ENCODE measurements around the gene PIK3AP1.

DNA sequence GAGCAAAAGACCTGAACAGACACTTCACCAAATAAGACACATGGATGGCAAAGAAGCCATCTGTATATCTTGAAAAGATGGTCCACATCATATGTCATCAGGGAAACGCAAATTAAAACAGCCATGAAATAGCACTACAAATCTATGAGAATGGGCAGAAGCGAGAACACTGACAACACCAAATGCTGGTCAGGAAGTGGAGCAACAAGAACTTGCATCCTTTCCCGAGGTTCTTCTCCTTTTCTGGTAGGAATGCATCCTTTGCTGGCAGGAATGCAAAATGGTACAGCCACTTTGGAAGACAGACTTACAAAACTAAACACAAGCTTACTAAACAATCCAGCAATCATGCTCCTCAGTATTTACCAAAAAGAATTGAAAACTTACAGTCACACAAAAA, 60.0 kb downstream of the PIK3AP1 start:
- TF ChIP-seq, protein P1, sequence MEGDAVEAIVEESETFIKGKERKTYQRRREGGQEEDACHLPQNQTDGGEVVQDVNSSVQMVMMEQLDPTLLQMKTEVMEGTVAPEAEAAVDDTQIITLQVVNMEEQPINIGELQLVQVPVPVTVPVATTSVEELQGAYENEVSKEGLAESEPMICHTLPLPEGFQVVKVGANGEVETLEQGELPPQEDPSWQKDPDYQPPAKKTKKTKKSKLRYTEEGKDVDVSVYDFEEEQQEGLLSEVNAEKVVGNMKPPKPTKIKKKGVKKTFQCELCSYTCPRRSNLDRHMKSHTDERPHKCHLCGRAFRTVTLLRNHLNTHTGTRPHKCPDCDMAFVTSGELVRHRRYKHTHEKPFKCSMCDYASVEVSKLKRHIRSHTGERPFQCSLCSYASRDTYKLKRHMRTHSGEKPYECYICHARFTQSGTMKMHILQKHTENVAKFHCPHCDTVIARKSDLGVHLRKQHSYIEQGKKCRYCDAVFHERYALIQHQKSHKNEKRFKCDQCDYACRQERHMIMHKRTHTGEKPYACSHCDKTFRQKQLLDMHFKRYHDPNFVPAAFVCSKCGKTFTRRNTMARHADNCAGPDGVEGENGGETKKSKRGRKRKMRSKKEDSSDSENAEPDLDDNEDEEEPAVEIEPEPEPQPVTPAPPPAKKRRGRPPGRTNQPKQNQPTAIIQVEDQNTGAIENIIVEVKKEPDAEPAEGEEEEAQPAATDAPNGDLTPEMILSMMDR (IDR thresholded peaks at IDR 0.05; ENCODE audit: insufficient read depth, low read length, poor library complexity, severe bottlenecking) = no peak
- TF ChIP-seq EZH2phosphoT487 (conservative IDR thresholded peaks at IDR 0.05; ENCODE audit: low read length) = no peak
